ENCODE data around the gene THOP1.

THOP1 gene

DNA sequence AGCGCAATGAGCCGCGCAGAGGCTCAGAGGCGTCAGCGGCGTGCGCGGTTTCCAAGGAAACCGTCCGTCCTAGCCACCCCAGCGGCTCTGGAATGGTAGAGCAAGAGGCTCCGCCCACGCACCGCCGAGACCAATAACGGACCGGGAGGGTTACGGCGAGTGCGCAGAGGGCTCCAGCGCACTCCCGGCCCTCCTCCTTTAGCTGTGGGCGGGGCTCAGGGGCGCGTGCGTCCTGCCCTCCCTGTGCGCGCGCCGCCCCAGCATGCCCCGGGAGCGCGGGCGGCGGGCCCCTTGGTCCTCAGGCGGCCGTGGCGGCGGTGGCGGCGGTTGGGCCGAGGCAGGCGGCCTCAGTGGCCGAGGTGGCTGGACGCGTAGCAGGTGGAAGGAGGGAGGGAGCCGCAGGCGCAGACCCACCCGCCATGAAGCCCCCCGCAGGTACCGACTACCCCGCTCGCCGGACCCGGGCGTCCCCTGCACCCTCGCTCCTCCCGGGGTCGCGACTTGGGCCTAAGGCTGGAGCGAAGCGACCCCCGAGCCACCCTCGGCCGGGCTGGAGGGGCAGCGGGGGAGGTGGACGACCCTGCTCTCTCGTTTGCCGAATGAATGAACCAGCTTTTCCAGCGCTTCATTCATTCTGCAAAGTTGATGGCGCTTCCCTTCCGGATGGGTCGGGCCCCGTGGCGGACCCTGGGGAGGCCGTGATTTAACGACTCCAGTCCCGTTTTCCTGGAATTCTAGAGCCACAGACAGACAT, at the start of gene THOP1:
TSS of gene THOP1 (plus strand) at position 260 of the 754 bp plus-strand sequence. CDS start at position 420, 160 bp downstream.
- DNase-seq (ENCODE audit: low read depth): peak; percentile 97

DNA sequence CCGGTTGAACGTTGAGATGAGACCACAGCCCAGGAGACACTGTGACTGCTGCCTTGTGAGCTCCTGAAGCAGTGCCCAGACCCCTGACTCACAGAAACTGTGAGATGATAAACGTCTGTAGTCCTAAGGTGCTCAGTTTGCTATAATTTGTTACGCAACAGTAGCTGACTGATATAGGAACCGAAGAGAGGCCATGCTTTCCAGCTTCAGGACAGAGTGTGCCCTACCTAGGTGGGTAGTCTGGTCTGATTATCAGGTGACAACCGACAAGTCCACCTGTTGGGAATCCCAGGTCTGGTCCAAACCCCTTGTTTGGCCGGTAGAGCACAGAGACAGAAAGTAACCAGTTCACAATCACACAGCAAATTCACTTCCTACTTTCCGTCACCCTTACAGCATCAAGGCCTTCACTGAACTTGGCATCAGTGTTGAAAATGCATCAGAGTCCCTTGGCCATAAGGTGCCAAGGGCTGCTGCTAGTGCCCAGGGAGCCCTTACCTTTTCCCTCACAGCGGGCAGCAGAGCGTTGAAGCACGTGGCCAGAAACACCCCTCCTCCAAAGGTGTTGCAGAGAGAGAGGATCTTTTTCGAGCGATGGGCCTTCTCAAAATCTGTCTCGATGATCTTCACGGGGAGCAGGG, 48.6 kb upstream of the THOP1 start:
- no peak for DNase-seq (ENCODE audit: low read depth)

DNA sequence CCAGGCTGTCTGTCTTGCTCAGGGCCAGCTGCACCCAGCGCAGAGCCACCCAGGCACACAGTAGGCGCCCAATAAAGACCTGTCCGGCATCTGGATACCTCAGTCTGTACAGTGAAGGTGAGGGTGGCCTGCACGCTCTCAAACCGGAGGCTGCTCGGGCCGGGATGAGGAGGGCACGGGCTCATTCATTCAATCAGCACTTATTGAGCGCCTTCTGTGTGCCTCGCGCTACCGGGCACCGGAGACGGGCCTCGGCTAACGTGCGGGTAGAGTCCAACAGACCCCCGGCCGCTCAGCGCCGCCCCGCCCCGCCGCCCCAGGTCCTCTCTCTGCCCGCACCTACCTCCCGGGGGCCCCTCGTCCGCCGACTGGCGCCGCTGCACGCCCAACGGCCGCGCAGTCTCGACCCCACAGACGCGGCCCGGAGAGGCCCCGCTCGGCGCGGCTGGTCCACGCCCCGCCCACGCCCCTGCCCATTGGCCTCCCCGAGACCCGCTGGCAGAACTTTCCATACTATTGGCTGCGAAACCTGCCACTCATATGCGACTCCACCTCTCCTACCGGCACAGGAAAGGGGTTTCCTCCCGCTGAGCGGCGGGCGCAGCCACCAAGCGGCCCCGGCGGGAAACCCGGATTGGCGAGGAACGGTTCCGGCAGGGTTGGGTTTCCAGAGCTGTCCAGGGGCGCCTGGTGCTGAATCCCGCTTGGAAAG, 45.5 kb upstream of the THOP1 start, which contains the start of gene SLC39A3:
TSS of gene SLC39A3 (minus strand) at position 416 of the 712 bp plus-strand sequence. CDS start 2,760 bp downstream, outside the sequence.
- peak; percentile 98 for DNase-seq (ENCODE audit: low read depth)

DNA sequence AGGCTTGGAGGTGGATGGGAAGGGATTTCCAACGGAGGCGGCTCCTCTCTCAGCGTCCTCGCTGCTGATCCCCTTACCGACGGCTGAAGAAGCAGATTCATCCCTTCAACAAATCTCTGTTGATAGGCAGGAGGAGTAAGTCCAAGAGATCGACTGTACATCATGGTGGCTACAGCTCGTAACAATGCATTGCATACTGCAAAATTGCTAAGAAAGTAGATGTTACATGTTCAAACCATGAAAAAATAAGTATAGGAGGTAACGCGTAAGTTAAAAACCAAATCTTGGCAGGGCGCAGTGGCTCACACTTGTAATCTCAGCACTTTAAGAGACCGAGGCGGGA, 45.0 kb upstream of the THOP1 start:
- DNase-seq (ENCODE audit: low read depth): no peak

DNA sequence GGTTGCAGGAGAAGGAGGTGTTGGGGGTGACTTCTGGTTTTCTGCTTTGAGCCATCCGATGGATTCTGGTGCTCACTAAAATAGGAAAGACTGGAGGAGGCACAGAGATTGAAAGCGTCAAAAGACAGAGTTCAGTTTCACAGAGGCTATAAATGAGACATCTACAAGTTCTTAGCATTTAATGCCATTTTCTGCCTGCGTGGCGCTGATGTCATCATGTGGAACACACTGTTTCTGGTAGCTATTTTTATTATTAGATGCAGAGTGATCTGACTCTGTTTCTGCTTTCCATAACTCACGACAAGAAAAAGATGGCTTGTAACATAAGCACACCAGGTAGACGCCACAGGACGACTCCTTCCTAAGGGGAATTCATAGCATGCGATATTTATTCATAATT, 42.2 kb upstream of the THOP1 start:
- no peak for DNase-seq (ENCODE audit: low read depth)

DNA sequence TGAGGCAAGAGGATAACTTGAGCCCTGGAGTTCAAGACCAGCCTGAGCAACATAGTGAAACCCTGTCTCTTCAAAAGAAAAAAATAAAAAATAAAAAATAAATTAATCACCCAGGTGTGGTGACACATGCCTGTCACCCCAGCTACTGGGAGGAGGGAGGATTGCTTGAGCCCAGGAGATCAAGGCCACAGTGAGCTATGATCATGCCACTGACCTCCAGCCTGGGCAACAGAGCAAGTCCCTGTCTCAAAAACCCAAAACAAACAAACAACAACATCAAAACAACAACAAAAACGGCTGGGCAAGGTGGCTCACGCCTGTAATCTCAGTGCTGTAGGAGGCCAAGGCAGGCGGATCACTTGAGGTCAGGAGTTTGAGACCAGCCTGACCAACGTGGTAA, 41.2 kb upstream of the THOP1 start:
- DNase-seq (ENCODE audit: low read depth): no peak

DNA sequence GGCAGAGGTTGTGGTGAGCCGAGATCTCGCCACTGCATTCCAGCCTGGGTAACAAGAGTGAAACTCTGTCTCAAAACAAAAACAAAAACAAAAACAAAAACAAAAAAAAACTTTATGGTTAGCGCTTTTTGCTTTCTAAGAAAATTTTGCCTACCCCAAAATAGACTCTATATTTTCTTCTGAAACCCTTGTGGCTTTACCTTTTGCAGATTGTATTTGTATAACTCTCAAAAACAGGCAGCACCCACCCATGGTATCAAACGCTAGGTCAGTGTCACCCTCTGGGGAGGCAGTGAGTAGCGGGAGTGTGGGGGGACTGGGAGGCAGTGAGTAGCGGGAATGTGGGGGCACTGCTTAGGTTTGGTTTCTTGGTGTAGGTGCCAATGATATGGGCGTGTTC, 38.0 kb upstream of the THOP1 start:
- no peak for DNase-seq (ENCODE audit: low read depth)

DNA sequence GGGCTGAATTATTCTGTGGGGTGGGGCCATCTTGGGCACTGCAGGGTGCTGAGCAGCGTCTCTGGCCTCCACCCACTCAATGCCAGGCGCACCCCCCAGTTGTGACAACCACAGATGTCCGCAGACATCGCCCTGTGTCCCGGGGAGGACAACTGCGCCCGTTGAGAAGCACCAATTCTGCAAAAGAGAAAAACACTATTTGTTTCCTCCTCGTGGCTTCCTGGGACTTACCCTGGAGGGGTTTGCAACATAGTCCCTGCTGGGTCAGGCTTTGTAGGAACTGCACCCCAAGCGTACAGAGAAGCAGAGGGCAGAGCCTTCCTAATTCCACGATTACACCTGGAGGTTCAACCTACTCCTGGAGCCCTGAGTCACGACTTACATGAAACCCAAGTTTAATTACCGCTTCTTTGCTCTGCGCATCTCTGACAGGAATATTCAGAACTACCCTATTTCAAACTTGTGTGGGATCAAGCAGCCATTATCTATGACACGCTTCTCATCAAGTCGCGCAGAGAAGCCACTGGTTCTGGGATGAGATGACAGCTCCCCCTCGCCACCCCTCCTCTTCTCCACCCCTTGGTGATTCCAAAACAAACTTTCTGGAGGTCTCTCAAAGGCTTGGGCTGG, 34.4 kb upstream of the THOP1 start:
- no peak for DNase-seq (ENCODE audit: low read depth)

DNA sequence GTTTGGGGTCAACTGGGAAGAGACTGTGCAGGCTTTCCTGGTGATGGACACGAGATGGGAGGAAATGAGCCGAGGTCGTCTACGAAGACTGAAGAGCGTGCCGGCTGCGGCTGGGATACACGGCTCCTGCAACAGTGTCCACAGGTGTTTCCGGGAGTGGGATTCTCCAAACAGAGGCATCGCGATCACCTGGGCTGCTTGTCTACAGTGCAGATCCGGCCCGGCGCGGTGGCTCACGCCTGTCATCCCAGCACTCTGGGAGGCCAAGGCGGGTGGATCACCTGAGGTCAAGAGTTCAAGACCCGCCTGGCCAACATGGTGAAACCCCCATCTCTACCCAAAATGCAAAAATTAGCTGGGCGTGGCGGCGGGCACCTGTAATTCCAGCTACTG, 33.9 kb upstream of the THOP1 start:
- no peak for DNase-seq (ENCODE audit: low read depth)

DNA sequence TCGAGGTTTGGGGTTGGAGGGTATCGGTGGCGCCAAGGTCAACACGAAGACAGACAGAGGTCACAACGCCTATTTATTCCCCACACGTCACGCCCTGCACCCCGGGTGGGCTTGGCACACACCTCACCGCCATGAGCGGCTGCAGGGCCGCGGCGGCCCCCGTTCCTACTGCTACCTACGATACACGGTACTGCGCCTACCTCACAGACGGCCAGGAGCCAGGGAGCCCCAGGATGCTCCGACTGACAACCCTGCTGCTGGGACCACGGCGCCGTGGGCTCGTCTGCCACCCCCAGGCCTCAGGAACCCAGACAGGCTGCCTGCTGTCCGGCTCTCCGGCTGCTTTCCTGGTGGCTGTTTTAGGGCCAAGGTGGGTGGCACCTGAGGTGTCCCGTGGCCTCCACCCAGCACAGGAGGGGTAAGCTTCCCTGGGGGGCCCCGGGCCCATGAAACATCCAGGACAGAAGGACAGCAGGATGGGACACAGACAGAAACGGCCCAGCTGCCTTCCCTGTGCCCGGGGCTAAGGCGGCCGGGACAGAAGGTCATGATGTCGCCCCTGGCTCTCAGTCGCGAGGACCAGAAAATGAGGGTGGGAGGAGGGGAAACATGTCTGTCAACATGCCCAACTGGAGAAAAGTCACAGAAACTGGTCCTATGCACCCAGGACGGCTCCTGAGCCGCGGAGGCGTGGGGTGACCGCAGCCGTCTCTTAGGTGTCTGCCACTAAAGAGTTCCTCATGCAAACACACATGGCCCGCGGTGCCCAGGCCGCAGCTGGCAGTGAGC, 30.4 kb upstream of the THOP1 start:
- DNase-seq (ENCODE audit: low read depth): no peak

DNA sequence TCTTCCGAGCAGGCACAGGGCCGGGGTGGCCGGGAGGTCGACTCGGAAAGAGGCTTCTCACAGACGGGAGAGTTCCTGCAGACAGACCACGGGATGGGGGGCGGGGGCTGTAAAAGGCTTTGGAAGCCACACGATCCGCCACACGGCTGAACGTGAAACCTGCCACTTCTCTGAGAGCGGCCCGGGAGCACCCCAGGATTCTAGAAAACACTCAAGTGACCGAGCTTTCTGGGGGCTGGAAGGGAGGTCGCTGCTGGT, 29.9 kb upstream of the THOP1 start:
- DNase-seq (ENCODE audit: low read depth): no peak

DNA sequence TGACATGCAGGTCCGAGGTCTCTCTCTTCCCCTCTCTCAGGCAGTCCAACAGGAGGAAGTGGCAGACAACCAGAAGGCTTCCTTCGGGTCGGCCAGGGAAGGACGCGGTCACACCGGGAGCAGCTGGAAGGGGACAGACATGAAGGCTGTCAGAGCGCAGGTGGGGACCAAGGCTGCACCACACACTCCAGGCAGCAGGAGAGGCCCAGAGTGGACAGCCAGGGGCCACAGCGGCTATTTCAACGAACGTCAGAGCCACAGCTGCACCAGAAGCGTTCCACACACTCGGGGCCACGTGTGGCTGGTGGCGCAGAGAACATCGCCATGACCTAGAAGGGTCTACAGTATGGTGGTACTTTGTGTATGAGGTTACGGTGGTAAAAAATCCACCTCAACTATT, 29.5 kb upstream of the THOP1 start:
- no peak for DNase-seq (ENCODE audit: low read depth)

DNA sequence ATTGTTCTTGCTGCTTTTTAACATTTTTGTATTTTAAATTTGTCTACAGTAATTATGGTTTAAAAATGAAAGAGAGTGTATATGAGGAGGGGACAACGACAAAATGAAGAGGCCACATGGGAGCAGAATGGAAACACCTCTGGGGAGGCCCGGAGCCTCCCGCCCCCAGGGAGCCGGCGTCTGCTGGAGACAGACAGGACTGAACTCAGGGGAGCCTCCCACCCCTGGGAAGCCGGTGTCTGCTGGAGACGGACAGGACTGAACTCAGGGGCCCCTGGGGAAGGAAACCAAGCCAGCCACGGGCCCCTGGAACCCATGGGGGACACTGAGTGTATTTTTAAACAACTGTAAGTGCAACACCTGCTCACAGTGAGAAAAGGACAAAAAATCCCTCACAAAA, 28.8 kb upstream of the THOP1 start:
- no peak for DNase-seq (ENCODE audit: low read depth)

DNA sequence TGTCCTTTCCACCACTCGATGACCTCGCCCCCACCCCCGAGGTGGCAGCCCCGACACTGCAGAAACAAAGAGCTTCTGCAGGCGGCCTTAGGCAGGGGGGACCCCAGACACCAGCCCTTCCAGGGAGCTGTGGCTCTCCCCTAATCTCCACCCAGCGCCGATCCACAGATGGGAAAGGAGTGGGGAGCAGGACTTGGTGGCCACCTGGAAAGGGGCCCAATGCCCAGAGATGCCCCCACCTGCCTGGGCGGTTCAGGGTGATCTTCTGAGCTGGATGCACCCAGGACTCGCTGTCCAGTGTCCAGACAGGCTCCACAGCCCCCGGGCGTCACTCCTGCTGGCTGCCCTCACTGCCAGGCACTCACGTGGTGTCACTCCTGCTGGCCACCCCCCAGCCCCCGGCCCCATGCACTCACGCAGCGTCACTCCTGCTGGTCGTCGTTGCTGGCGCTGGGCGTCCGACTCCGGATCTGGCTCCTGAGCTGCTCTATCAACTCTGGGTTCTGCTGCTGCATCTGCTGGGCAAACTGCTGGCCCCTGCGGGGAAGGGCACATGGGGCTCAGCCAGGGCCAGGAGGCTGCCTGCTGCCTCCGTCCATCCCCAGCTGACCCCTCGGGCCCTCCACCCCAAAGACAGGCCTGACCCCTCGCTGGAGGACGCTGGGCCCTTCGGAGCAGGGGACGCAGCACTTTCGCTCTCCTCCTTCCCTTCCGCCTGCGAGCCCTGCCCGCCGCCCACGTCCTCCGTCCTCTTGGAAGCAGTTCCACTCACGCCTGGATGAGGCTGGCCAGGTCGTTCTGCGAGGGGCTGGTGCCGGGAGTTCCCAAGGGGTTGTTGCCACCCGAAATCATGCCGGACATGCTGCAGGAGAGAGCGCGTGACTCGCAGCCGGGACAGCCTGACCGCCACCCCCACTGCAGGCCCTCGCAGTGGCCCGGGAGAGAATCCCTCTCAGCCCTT, 28.1 kb upstream of the THOP1 start:
- no peak for DNase-seq (ENCODE audit: low read depth)

DNA sequence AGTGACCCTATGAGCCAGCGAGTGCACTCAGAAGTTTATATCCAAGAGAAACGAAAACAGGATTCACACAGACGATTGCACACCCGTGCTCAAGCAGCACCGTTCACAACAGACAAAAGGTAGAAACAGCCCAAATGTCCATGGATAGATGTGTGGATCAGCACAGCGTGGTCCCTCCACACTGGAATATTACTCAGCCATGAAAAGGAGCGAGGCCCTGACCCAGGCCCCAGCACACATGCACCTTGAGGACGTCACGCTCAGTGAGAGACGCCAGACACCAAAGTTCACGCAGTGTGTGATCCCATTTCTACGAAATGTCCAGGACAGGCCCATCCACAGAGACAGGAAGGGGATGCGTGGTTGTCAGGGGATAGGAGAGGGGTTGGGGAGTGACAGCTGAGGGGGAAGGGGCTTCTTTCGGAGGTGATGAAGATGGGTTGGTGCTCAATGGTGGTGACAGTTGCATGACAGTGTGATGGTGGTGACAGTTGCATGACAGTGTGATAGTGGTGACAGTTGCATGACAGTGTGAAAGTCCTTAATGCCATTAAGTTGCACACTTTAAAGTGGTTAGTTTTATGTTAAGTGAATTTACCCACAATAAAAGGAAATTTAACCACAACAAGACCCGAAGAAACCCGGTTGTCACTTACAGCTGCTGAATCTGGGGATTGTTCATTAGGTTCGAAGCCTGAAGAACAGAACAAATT, 26.5 kb upstream of the THOP1 start:
- DNase-seq (ENCODE audit: low read depth): no peak

DNA sequence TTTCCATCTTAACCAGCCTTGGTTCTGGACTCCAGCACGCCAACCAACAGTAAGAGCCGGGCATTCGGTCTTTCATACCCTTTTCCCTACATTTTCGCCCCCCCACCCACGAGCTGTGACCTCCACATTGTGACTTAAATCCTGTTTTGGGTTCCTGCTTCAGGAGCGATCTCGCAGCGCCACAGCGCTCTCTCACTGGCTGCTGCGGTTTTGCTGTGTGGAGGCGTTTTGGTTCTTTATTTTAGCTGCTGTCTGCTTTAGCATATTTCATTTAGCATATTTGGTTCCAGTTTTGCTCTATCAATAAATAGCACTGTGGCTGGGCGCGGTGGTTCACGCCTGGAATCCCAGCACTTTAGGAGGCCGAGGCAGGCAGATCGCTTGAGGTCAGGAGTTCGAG, 25.9 kb upstream of the THOP1 start:
- no peak for DNase-seq (ENCODE audit: low read depth)

DNA sequence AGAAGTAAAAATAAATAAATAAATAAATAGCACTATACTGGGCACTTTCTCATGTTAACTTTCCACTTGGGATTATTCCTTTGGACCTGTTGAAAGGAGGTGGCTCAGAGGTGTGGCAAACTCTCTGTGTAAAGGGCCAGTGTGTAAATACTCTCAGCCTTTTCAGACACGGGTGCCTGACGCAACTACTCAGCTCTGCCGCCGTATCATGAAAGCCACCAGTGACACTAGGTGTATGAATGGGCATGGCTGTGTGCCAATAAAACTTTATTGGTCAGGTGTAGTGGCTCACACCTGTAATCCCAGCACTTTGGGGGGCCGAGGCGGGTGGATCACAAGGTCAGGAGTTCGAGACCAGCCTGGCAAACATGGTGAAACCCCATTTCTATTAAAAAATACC, 25.3 kb upstream of the THOP1 start:
- DNase-seq (ENCODE audit: low read depth): no peak

DNA sequence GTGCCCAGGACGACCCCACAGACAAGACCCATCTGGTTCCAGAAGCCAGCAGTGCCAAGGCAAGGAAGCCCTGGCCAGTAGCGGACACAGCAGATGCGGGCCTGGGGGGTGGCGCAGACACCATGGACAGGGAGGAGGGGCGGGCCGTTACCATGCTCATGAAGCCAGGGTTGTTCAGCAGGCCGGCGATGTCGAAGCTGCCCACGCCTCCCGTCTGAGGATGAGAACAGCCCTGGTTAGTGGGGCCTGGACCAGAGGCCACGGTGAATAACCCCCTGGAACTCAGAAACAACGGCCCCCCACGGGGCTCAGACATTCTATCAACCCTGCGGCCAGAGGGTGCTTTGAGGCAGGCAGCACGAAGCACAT, 24.0 kb upstream of the THOP1 start:
- DNase-seq (ENCODE audit: low read depth): no peak

DNA sequence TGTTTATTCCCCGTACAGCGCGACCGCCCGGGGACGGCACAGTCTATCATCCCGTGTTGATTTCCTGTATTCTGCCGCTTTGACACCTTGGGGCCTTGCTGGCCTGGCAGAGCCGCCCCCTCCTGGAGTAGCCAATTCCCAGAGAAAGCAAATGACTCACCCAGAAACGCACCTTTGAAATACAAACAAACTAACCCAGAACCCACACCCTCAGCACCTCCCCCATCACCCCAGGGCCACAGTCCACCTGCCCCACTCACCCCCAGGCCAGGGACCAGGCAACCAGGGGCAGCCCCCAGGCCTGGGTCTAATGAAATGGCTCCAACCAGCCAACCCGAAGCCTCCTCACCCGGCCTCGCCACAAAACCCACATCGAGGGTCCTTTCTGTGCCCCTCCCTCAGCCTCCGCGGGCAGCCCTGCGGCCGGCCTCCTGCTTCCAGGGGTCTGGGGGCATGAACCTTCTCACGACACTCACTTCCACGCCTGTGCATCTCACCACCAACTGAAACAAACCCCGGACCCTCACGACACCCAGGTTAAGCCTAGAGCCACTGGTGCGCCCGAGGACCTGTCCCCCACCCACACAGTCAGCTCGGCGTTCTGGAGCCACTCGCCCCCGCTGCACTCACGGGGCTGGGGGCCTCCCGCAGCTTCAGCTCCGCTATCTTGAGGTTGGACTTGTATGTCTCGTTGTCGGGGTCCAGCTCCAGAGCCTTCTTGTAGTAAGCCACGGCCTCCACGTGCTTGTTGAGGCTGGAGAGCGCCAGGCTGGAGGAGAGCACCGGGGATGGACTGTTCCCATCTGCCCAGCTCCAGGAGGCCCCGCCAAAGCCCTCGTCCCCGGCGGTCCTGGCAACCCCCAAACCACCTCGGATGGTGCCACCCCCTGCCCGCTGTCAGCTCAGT, 23.2 kb upstream of the THOP1 start:
- no peak for DNase-seq (ENCODE audit: low read depth)

Data from T-helper 22 cell (primary cell).